Measurements from ENCODE around the gene CAMK4.

DNA sequence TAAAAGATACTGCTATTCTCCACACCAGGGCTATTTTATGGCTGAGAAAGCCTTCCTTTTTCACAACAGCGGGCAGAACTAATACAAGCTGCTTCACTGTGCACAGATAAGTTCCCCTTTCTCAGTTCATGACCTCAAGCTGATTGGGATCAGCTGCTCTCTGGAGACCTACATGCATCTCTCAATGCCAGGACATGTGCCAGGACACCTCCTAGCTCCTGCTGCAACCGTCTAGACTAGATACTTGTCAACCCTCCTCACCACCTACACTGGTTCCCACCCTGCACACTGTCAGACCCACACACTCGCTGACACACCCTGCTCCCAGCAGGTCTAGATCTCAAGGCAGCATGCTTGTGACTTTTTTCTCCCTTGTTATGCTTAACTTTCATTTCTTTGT is 248.4 kb downstream of the CAMK4 start:
- TF ChIP-seq, protein P1, sequence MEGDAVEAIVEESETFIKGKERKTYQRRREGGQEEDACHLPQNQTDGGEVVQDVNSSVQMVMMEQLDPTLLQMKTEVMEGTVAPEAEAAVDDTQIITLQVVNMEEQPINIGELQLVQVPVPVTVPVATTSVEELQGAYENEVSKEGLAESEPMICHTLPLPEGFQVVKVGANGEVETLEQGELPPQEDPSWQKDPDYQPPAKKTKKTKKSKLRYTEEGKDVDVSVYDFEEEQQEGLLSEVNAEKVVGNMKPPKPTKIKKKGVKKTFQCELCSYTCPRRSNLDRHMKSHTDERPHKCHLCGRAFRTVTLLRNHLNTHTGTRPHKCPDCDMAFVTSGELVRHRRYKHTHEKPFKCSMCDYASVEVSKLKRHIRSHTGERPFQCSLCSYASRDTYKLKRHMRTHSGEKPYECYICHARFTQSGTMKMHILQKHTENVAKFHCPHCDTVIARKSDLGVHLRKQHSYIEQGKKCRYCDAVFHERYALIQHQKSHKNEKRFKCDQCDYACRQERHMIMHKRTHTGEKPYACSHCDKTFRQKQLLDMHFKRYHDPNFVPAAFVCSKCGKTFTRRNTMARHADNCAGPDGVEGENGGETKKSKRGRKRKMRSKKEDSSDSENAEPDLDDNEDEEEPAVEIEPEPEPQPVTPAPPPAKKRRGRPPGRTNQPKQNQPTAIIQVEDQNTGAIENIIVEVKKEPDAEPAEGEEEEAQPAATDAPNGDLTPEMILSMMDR (IDR thresholded peaks at IDR 0.05) = no peak
- TF ChIP-seq POLR2A (IDR thresholded peaks at IDR 0.05) (no peak), POLR2AphosphoS5 (IDR thresholded peaks at IDR 0.05) (no peak), EP300 (IDR thresholded peaks at IDR 0.05) (no peak)
